ENCODE results near the gene CDCA5. TPM values are rescaled to one million over a fixed set of nuclear protein-coding genes. Genes with fewer than 3 reads are reported as not detected.

CDCA5 gene
- total RNA-seq, 1 donor from 2014 or later, result 2.1 TPM

DNA sequence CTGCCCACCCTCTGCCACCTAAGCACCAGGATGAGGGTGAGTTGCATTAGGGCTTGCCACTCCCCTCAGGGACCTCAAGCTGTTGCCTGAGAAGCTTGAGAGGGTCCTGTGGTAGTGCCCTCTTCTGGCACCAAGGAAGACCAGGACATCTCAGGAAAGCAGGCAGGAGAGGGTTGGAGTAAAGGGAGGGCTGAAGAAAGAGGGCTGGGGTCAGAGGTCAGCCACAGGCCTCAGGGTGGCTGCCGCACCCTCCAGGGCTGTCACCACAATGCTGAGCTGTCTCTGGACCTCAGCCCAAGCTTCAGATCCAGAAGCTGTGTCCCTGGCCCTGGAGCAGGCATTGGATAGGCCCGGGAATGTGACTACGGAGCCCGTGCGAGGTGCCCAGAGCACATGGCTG is 38.8 kb downstream of the CDCA5 start:
- DNase-seq (ENCODE audit: low spot score), result no peak

DNA sequence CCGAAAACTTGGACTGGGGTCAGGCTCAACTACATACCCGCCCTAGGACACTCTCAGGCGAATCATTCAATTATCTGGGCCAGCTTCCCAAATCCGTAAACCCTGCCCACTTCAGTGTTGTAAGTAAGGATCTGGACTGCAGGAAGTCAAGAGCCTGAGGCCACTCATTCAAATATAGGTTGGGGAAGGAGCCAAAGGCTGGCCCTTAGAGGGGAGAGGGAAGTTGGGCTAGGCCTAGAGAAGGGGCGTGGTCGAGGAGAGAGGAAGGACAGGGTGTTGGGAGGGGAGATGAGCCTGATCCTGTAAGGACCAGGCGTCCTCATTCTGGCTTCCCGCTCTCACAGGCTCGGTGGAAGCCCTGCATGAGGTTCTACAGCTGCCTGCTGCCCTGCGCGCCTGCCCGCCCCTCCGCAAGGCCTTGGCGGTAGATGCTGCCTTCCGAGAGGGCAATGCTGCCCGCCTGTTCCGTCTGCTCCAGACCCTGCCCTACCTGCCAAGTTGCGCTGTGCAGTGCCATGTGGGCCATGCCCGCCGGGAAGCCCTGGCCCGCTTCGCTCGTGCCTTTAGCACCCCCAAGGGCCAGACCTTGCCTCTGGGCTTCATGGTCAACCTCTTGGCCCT is 39.8 kb downstream of the CDCA5 start:
- peak; percentile 18 for DNase-seq (ENCODE audit: low spot score)

DNA sequence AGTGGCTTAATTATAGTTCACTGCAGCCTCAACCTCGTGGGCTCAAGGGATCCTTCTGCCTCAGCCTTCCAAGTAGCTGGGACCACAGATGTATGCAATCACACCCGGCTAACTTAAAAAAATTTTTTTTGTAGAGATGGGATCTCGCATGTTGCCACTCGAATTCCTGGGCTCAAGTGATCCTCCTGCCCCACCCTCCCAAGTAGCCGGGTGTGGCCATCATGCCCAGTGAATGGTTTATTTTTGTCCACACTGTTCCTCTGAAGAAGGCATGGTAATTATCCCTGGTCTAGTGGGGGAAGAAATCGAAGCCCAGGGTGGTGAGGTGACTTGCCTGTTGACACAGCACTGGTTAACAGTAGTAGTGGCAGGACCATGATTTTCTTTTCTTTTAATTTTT is 40.9 kb downstream of the CDCA5 start:
- DNase-seq (ENCODE audit: low spot score), result no peak

DNA sequence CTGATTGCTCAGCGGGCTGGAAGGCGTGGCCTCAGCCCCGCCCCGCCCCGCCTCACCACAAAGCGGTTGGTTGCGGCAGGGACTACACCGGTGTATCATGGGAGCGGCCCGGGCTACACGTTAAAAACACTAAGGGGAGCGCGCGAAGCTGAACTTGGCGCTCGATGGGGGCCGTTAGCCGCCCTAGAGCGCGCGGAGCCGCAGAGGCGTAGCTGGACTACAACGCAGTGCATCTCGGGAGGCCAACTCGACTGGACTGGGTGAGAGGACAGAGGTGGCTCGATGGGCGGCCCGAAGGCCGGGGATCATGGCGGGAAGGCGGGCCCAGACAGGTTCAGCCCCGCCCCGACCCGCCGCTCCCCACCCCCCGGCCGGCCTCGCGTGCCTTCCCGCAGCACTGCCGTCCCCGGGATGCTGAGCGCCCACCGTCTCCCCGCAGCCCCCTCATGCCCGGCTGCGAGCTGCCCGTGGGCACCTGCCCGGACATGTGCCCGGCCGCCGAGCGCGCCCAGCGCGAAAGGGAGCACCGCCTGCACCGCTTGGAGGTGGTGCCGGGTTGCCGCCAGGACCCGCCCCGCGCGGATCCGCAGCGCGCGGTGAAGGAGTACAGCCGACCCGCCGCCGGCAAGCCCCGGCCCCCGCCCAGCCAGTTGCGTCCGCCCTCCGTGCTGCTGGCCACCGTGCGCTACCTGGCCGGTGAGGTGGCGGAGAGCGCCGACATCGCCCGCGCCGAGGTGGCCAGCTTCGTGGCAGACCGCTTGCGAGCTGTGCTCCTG is 42.8 kb downstream of the CDCA5 start, which contains the start of gene SAC3D1:
TSS of gene SAC3D1 (plus strand) at position 364 of the 776 bp plus-strand sequence. CDS start at position 447, 83 bp downstream.
- peak; percentile 87 for DNase-seq (ENCODE audit: low spot score)

DNA sequence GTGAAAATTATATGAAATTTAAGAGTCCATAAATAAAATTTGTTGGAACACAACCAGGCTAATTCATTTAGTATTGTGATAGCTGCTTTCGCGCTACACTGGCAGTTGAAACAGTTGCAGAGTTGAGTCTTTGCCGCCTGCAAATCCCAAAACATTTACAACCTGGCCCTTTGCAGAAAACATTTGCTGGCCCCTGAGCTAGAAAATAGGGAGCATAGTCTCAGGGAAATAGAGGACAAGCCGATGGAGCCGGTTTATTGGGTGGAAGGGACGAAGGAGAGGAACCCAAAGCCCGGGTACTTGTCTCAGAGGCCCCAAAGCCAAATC is 43.4 kb downstream of the CDCA5 start:
- no peak for DNase-seq (ENCODE audit: low spot score)

DNA sequence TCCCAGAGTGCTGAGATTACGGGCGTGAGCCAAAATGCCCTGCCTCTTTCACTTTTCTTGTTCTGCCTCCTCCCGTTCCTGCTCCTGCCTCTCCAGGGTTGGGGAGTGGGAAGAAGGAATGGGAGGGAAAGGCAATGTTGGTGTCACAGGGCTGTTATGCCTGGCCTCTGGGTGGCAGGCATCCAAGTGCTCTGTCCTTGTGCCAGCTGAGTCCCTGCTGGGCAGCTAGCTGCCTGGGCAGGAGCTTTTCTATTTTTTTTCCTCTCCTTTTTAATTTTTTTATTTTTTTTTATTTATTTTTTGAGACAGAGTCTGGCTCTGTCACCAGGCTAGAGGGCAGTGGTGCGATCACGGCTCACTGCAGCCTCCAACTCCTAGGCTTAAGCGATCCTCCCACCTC is 46.9 kb downstream of the CDCA5 start:
- peak; percentile 47 for DNase-seq (ENCODE audit: low spot score)

DNA sequence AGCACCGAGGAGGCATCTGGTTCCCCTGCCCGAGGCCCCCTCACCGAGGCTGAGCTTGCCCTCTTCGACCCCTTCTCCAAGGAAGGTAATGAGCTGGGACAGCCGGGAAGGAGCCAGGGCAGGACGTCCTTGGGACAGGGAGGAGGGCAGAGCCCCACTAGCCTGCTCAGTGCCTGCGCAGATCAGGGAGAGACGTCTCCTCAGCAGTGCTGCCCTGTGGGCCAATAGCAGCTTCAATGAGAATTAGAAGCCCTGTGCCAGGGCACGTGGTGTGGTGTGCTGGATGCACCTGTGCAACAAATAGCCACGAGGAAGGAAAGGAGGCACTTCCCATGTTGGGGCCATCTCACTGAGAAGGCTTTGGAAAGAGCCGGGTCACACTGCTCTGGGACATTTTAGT is 48.3 kb downstream of the CDCA5 start:
- no peak for DNase-seq (ENCODE audit: low spot score)

DNA sequence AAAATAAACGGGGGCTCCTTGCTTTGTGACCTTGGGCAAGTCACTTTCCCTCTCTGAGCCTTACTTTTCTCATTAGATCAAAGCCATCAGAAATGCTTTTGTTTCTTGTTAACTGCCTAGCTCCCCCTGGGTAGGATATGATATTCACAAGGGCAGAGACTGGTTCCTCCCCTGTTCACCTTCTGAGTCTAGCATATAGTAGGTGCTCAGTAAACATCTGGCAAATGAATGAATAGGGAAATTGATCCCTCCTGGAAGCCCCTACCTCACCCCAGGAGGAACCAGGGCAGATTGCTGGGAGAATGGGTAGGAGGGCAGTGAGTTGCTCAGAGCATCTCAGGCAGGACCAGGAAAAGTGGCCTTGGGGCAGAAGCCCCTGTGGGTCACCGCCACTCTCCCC is 49.4 kb downstream of the CDCA5 start:
- DNase-seq (ENCODE audit: low spot score), result no peak

DNA sequence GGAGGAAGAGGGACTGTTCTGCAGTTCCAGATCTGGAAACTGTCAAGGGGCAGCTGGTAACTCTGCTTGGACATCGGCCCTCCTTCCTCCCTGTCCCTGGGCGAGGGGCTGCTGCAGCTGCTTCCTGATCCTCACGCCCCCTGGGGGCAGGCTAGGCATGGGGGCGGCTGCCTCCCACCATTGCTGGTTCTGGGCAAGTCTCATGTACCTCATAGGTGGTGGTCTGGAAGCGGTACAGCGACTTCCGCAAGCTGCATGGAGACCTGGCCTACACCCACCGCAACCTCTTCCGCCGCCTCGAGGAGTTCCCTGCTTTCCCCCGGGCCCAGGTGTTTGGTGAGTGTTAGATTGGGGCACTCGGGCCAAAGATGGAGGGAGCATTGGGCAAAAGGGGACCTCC is 51.6 kb downstream of the CDCA5 start:
- DNase-seq (ENCODE audit: low spot score), result no peak

Other genes with a start within 250 kb of the CDCA5 start
- gene CDC42BPG, start 239.4 kb downstream of the CDCA5 start, total RNA-seq, result 37.1 TPM
- 85.6 TPM for gene EHD1, start 205.4 kb downstream of the CDCA5 start, total RNA-seq
- gene ATG2A, start 166.8 kb downstream of the CDCA5 start, total RNA-seq, result 39.3 TPM
- gene PPP2R5B, start 159.4 kb downstream of the CDCA5 start, total RNA-seq, result 44.1 TPM
- 1.3 TPM for gene GPHA2, start 148.1 kb downstream of the CDCA5 start, total RNA-seq
- gene MAJIN, start 111.9 kb downstream of the CDCA5 start, total RNA-seq, result not detected
- gene BATF2, start 87.1 kb downstream of the CDCA5 start, total RNA-seq, result 5.5 TPM
- 103 TPM for gene ARL2, start 69.9 kb downstream of the CDCA5 start, total RNA-seq
- gene SNX15, start 56.6 kb downstream of the CDCA5 start, total RNA-seq, result 39.4 TPM
- gene SAC3D1, start 42.8 kb downstream of the CDCA5 start, total RNA-seq, result 9.9 TPM
- gene NAALADL1, start 25.5 kb downstream of the CDCA5 start, total RNA-seq, result 10.4 TPM
- 44.4 TPM for gene ZFPL1, start 182 bp upstream of the CDCA5 start, total RNA-seq
- 116 TPM for gene VPS51, start 12.2 kb upstream of the CDCA5 start, total RNA-seq
- gene TM7SF2, start 27.8 kb upstream of the CDCA5 start, total RNA-seq, result 184 TPM
- 15.1 TPM for gene ZNHIT2, start 33.7 kb upstream of the CDCA5 start, total RNA-seq
- 835 TPM for gene FAU, start 38.1 kb upstream of the CDCA5 start, total RNA-seq
- 46.5 TPM for gene MRPL49, start 38.3 kb upstream of the CDCA5 start, total RNA-seq
- gene SYVN1, start 50.5 kb upstream of the CDCA5 start, total RNA-seq, result 84.4 TPM
- not detected for gene SPDYC, start 86.2 kb upstream of the CDCA5 start, total RNA-seq
- 287 TPM for gene CAPN1, start 97.9 kb upstream of the CDCA5 start, total RNA-seq
- gene POLA2, start 177.9 kb upstream of the CDCA5 start, total RNA-seq, result 8.7 TPM
- 21.5 TPM for gene CDC42EP2, start 230.8 kb upstream of the CDCA5 start, total RNA-seq
- gene DPF2, start 249.8 kb upstream of the CDCA5 start, total RNA-seq, result 62.6 TPM

Data from mucosa of gallbladder (tissue), 1 donor.